DMS153 treated with DMSO at 0.1 percent for 48 hours (cell line): ENCODE measurements around the gene STH.
"Not testable (repeated sequence)": the region's sequence is repeated elsewhere in the genome, so short reads cannot be mapped to it uniquely, and the experiment has no call there.

Source experiments
- DNase-seq: peaks from one replicate; lab custom pipeline; 2025; ENCODE audit not compliant: unreplicated experiment; lab: John Stamatoyannopoulos, UW

STH gene

DNA sequence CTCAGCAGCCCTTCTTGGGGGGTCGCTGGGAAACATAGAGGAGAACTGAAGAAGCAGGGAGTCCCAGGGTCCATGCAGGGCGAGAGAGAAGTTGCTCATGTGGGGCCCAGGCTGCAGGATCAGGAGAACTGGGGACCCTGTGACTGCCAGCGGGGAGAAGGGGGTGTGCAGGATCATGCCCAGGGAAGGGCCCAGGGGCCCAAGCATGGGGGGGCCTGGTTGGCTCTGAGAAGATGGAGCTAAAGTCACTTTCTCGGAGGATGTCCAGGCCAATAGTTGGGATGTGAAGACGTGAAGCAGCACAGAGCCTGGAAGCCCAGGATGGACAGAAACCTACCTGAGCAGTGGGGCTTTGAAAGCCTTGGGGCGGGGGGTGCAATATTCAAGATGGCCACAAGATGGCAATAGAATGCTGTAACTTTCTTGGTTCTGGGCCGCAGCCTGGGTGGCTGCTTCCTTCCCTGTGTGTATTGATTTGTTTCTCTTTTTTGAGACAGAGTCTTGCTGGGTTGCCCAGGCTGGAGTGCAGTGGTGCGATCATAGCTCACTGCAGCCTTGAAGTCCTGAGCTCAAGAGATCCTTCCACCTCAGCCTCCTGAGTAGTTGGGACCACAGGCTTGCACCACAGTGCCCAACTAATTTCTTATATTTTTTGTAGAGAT, 3.4 kb downstream of the STH start:
- DNase-seq = peak; percentile 78

DNA sequence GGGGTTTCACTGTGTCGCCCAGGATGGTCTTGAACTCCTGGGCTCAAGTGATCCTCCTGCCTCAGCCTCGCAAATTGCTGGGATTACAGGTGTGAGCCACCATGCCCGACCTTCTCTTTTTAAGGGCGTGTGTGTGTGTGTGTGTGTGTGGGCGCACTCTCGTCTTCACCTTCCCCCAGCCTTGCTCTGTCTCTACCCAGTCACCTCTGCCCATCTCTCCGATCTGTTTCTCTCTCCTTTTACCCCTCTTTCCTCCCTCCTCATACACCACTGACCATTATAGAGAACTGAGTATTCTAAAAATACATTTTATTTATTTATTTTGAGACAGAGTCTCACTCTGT, 3.9 kb downstream of the STH start:
- DNase-seq = no peak

DNA sequence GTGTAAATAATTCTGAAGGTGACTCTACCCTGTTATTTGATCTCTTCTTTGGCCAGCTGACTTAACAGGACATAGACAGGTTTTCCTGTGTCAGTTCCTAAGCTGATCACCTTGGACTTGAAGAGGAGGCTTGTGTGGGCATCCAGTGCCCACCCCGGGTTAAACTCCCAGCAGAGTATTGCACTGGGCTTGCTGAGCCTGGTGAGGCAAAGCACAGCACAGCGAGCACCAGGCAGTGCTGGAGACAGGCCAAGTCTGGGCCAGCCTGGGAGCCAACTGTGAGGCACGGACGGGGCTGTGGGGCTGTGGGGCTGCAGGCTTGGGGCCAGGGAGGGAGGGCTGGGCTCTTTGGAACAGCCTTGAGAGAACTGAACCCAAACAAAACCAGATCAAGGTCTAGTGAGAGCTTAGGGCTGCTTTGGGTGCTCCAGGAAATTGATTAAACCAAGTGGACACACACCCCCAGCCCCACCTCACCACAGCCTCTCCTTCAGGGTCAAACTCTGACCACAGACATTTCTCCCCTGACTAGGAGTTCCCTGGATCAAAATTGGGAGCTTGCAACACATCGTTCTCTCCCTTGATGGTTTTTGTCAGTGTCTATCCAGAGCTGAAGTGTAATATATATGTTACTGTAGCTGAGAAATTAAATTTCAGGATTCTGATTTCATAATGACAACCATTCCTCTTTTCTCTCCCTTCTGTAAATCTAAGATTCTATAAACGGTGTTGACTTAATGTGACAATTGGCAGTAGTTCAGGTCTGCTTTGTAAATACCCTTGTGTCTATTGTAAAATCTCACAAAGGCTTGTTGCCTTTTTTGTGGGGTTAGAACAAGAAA, 5.1 kb downstream of the STH start:
- DNase-seq = no peak

GRCh38 chr17:46006082-46006481, 7.0 kb downstream of the STH start:
- DNase-seq = not testable (repeated sequence)

DNA sequence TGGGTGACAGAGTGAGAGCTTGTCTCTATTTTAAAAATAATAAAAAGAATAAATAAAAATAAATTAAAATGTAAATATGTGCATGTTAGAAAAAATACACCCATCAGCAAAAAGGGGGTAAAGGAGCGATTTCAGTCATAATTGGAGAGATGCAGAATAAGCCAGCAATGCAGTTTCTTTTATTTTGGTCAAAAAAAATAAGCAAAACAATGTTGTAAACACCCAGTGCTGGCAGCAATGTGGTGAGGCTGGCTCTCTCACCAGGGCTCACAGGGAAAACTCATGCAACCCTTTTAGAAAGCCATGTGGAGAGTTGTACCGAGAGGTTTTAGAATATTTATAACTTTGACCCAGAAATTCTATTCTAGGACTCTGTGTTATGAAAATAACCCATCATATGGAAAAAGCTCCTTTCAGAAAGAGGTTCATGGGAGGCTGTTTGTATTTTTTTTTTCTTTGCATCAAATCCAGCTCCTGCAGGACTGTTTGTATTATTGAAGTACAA, 8.5 kb downstream of the STH start:
- no peak for DNase-seq

DNA sequence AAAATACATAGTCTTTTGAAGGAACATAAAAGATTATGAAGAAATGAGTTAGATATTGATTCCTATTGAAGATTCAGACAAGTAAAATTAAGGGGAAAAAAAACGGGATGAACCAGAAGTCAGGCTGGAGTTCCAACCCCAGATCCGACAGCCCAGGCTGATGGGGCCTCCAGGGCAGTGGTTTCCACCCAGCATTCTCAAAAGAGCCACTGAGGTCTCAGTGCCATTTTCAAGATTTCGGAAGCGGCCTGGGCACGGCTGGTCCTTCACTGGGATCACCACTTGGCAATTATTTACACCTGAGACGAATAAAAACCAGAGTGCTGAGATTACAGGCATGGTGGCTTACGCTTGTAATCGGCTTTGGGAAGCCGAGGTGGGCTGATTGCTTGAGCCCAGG, 9.5 kb downstream of the STH start:
- no peak for DNase-seq

DNA sequence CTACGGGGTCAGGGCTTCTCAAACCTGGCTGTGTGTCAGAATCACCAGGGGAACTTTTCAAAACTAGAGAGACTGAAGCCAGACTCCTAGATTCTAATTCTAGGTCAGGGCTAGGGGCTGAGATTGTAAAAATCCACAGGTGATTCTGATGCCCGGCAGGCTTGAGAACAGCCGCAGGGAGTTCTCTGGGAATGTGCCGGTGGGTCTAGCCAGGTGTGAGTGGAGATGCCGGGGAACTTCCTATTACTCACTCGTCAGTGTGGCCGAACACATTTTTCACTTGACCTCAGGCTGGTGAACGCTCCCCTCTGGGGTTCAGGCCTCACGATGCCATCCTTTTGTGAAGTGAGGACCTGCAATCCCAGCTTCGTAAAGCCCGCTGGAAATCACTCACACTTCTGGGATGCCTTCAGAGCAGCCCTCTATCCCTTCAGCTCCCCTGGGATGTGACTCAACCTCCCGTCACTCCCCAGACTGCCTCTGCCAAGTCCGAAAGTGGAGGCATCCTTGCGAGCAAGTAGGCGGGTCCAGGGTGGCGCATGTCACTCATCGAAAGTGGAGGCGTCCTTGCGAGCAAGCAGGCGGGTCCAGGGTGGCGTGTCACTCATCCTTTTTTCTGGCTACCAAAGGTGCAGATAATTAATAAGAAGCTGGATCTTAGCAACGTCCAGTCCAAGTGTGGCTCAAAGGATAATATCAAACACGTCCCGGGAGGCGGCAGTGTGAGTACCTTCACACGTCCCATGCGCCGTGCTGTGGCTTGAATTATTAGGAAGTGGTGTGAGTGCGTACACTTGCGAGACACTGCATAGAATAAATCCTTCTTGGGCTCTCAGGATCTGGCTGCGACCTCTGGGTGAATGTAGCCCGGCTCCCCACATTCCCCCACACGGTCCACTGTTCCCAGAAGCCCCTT, 10.9 kb downstream of the STH start:
- DNase-seq = no peak

DNA sequence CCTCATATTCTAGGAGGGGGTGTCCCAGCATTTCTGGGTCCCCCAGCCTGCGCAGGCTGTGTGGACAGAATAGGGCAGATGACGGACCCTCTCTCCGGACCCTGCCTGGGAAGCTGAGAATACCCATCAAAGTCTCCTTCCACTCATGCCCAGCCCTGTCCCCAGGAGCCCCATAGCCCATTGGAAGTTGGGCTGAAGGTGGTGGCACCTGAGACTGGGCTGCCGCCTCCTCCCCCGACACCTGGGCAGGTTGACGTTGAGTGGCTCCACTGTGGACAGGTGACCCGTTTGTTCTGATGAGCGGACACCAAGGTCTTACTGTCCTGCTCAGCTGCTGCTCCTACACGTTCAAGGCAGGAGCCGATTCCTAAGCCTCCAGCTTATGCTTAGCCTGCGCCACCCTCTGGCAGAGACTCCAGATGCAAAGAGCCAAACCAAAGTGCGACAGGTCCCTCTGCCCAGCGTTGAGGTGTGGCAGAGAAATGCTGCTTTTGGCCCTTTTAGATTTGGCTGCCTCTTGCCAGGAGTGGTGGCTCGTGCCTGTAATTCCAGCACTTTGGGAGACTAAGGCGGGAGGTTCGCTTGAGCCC, 11.6 kb downstream of the STH start:
- no peak for DNase-seq

- DNase-seq = no peak
Measured at GRCh38 chr17:46011711-46012505, 12.9 kb downstream of the STH start.

DNA sequence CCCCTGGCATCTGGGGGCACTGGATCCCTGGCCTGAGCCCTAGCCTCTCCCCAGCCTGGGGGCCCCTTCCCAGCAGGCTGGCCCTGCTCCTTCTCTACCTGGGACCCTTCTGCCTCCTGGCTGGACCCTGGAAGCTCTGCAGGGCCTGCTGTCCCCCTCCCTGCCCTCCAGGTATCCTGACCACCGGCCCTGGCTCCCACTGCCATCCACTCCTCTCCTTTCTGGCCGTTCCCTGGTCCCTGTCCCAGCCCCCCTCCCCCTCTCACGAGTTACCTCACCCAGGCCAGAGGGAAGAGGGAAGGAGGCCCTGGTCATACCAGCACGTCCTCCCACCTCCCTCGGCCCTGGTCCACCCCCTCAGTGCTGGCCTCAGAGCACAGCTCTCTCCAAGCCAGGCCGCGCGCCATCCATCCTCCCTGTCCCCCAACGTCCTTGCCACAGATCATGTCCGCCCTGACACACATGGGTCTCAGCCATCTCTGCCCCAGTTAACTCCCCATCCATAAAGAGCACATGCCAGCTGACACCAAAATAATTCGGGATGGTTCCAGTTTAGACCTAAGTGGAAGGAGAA, 13.5 kb downstream of the STH start:
- no peak for DNase-seq

GRCh38 chr17:46013127-46013501, 14.1 kb downstream of the STH start:
- no peak for DNase-seq

- no peak for DNase-seq
Measured at GRCh38 chr17:46013502-46014165, 14.6 kb downstream of the STH start.

GRCh38 chr17:46019408-46019925, 20.4 kb downstream of the STH start:
- DNase-seq = not testable (repeated sequence)

DNA sequence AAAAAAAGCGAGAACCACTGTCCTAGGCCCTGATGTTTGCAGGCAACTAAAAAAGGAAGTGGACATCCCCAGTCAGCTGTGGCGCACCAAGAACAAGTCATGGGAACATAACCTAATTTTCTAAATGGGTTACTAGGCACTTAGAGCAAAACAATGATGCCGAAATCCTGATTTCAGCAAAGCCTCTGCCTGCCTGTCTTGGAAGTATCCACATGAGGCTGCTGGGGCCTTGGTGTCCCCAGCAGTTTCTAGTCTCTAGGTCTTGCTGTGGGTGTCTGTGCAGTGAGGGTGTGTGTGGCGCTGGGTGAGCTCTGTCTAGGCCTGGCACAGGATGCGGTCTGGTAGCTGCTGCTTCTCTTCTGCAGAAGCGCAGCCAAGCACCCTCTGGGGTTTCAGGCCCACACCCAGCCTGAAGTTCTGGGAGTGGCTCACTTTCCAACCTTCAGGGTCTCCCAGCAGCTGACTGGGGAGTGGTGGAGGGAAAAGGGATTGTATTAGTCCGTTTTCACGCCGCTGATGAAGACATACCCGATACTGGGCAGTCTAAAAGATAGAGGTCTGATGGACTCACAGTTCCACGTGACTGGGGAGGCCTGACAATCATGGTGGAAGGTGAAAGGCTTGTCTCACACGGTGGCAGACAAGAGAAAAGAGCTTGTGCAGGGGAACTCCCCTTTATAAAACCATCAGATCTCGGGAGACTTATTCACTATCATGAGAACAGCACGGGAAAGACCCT, 21.1 kb downstream of the STH start:
- DNase-seq = no peak

GRCh38 chr17:46020998-46021397, 21.9 kb downstream of the STH start:
- DNase-seq = no peak

DNA sequence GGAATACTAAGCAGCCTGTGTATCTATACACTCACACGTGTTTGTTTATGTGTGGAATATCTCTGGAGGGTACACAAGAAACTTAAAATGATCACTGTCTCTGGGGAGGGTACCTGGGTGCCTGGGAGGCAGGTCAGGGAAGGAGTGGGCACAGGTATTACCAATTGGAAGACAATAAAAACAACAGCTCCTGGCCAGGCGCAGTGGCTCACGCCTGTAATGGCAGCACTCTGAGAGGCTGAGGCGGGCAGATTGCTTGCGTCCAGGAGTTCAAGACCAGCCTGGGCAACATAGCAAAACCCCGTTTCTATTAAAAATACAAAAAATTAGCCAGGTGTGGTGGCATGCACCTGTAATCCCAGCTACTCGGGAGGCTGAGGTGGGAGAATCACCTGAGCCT, 24.3 kb downstream of the STH start:
- not testable (repeated sequence) for DNase-seq

DNA sequence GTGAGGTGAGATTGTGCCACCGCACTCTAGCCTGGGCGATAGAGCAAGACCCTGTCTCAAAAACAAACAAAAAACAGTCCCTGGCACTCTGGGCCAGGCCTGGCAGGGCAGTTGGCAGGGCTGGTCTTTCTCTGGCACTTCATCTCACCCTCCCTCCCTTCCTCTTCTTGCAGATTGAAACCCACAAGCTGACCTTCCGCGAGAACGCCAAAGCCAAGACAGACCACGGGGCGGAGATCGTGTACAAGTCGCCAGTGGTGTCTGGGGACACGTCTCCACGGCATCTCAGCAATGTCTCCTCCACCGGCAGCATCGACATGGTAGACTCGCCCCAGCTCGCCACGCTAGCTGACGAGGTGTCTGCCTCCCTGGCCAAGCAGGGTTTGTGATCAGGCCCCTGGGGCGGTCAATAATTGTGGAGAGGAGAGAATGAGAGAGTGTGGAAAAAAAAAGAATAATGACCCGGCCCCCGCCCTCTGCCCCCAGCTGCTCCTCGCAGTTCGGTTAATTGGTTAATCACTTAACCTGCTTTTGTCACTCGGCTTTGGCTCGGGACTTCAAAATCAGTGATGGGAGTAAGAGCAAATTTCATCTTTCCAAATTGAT, 24.8 kb downstream of the STH start:
- DNase-seq = no peak

- no peak for DNase-seq
Measured at GRCh38 chr17:46024590-46024989, 25.5 kb downstream of the STH start.
